WTC11 (cell line): ENCODE measurements around the gene AMIGO1. TPM values are rescaled to one million over a fixed set of nuclear protein-coding genes. Genes with fewer than 3 reads are reported as not detected.
A peak's percentile ranks its signal among the peaks of the same experiment; 100 is the strongest.

Experiments used
- ATF1 ChIP-seq: sonication (generic); formaldehyde crosslinking; IDR thresholded peaks from 2 replicates; pipeline ENCODE4 v1.8.1; 2023; ENCODE audit warnings: mild to moderate bottlenecking, moderate library complexity, missing genetic modification reagents
- ATF3 ChIP-seq: sonication (generic); formaldehyde crosslinking; conservative IDR thresholded peaks from 2 replicates; pipeline ENCODE4 v1.8.1; 2022; ENCODE audit warnings: mild to moderate bottlenecking, missing genetic modification reagents
- ATF6 ChIP-seq: sonication (generic); formaldehyde crosslinking; IDR thresholded peaks from 2 replicates; pipeline ENCODE4 v1.8.1; 2023; ENCODE audit warnings: mild to moderate bottlenecking, missing genetic modification reagents
- CREB1 ChIP-seq: sonication (generic); formaldehyde crosslinking; IDR thresholded peaks from 2 replicates; pipeline ENCODE4 v1.8.0; 2023; ENCODE audit warnings: mild to moderate bottlenecking, missing genetic modification reagents
- ETV6 ChIP-seq: sonication (generic); formaldehyde crosslinking; IDR thresholded peaks from 2 replicates; pipeline ENCODE4 v1.8.1; 2022; ENCODE audit warnings: mild to moderate bottlenecking, missing genetic modification reagents
- GTF2I ChIP-seq: fragments of 250-450 bp; sonication (Bioruptor Pico); conservative IDR thresholded peaks from 2 replicates; pipeline ENCODE4 v1.4.0; 2021; ENCODE audit warnings: mild to moderate bottlenecking
- IRF1 ChIP-seq: sonication (generic); formaldehyde crosslinking; IDR thresholded peaks from 2 replicates; pipeline ENCODE4 v1.8.0; 2023; ENCODE audit warnings: missing genetic modification reagents
- IRF2 ChIP-seq: sonication (generic); formaldehyde crosslinking; IDR thresholded peaks from 2 replicates; pipeline ENCODE4 v1.8.0; 2022; ENCODE audit warnings: low read depth, missing genetic modification reagents, borderline replicate concordance
- JUN ChIP-seq: sonication (generic); formaldehyde crosslinking; IDR thresholded peaks from 2 replicates; pipeline ENCODE4 v1.8.0; 2023; ENCODE audit warnings: mild to moderate bottlenecking, missing genetic modification reagents
- KAT7 ChIP-seq: sonication (generic); formaldehyde crosslinking; IDR thresholded peaks from 2 replicates; pipeline ENCODE4 v1.8.1; 2023; ENCODE audit warnings: missing genetic modification reagents, mild to moderate bottlenecking, borderline replicate concordance
- NR3C1 ChIP-seq: sonication (generic); formaldehyde crosslinking; conservative IDR thresholded peaks from 2 replicates; pipeline ENCODE4 v1.8.1; 2023; ENCODE audit warnings: low read depth, mild to moderate bottlenecking, missing genetic modification reagents
- RORB ChIP-seq: fragments of 250-450 bp; sonication (Bioruptor Pico); IDR thresholded peaks from 2 replicates; pipeline ENCODE4 v1.9.0; 2021; ENCODE audit warnings: mild to moderate bottlenecking
- USF1 ChIP-seq: sonication (generic); formaldehyde crosslinking; IDR thresholded peaks from 2 replicates; pipeline ENCODE4 v1.8.0; 2022; ENCODE audit warnings: mild to moderate bottlenecking, missing genetic modification reagents
- ZNF232 ChIP-seq: sonication (generic); formaldehyde crosslinking; IDR thresholded peaks from 2 replicates; pipeline ENCODE4 v1.8.0; 2022; ENCODE audit warnings: mild to moderate bottlenecking, missing genetic modification reagents
- ZNF423 ChIP-seq: fragments of 250-450 bp; sonication (Bioruptor Pico); IDR thresholded peaks from 2 replicates; pipeline ENCODE4 v2.1.2; 2022; ENCODE audit warnings: mild to moderate bottlenecking, moderate library complexity
- ZNF512 ChIP-seq: sonication (generic); formaldehyde crosslinking; IDR thresholded peaks from 2 replicates; pipeline ENCODE4 v1.8.1; 2022; ENCODE audit warnings: missing genetic modification reagents, borderline replicate concordance
- total RNA-seq: library from RNA; stranded (reverse); gene quantifications from 3 replicates; pipeline ENCODE4 v1.2.3, GENCODE V29; 2021
- TF ChIP-seq, protein P1 (sequence below): sonication (generic); formaldehyde crosslinking; IDR thresholded peaks from 2 replicates; pipeline ENCODE4 v1.8.0; 2023; ENCODE audit warnings: missing genetic modification reagents, mild to moderate bottlenecking, borderline replicate concordance
- TF ChIP-seq, protein P2 (sequence below): fragments of 200-600 bp; IDR thresholded peaks from 2 replicates; pipeline ENCODE4 v1.8.0; 2022; ENCODE audit warnings: antibody characterized with exemption
- TF ChIP-seq, protein P3 (sequence below): sonication (generic); formaldehyde crosslinking; IDR thresholded peaks from 2 replicates; pipeline ENCODE4 v1.8.1; 2023; ENCODE audit warnings: mild to moderate bottlenecking, missing genetic modification reagents
- TF ChIP-seq, protein P4 (sequence below): sonication (generic); formaldehyde crosslinking; IDR thresholded peaks from 2 replicates; pipeline ENCODE4 v1.8.0; 2023; ENCODE audit warnings: mild to moderate bottlenecking, missing genetic modification reagents

Gene AMIGO1
- total RNA-seq, 1 experiment from 2014 or later: 2.4 TPM

DNA sequence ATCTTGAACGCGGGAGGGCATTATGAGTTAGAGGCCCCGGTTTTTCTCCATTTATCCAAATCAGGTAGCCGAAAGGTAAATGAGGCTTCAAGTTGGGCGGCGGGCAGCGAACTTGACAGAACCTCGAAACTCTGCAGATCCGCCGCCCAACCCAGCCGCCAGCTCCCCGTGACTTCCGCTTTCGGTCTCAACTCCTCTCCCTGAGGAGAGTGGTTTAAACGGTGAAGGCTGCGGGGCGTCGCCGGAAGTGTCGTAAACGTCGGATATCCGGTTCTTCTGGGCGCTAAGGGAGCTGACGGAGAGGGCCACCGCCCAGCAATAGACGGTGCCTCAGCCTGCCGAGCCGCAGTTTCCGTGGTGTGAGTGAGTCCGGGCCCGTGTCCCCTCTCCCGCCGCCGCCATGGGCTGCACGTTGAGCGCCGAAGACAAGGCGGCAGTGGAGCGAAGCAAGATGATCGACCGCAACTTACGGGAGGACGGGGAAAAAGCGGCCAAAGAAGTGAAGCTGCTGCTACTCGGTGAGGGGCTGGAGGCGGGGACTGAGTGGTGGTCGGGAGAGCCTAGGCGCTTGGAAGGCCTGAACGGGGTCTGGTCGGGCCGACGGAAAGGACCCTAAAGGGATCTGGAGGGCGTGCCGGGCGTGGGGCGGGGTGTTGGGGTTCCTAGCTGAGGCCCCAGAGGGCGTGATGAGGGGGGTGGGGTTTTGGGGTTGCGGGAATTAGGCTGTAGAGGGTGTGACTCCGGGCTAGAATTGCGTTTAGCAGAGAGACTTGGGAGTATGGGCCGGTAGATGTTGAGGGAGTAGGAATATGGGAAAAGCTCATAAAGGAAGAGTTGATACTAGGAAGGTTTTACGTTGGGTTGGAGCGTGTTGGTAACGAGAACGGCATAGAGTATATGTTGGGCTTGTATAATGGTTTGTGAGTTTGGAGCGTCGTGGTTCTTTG is 39.1 kb upstream of the AMIGO1 start, which contains the start of gene GNAI3 (continued):
- TF ChIP-seq ZNF512 (CRISPR knock-in tag) (no peak), IRF1 (CRISPR knock-in tag) (0 out of 2 replicates have a peak, but pooled peaks have one; percentile 59), GTF2I (CRISPR knock-in tag) (no peak), ATF3 (CRISPR knock-in tag) (no peak), ATF6 (no peak), RORB (CRISPR knock-in tag) (no peak), JUN (CRISPR knock-in tag) (no peak), NR3C1 (CRISPR knock-in tag) (no peak), ATF1 (CRISPR knock-in tag) (no peak), KAT7 (CRISPR knock-in tag) (no peak), CREB1 (CRISPR knock-in tag) (no peak; the same call in 1 of the 2 replicates), IRF2 (CRISPR knock-in tag) (no peak), ZNF232 (CRISPR knock-in tag) (no peak), ETV6 (peak; percentile 52), ZNF423 (CRISPR knock-in tag) (no peak), USF1 (CRISPR knock-in tag) (peak; percentile 75)
- TF ChIP-seq, protein P1, sequence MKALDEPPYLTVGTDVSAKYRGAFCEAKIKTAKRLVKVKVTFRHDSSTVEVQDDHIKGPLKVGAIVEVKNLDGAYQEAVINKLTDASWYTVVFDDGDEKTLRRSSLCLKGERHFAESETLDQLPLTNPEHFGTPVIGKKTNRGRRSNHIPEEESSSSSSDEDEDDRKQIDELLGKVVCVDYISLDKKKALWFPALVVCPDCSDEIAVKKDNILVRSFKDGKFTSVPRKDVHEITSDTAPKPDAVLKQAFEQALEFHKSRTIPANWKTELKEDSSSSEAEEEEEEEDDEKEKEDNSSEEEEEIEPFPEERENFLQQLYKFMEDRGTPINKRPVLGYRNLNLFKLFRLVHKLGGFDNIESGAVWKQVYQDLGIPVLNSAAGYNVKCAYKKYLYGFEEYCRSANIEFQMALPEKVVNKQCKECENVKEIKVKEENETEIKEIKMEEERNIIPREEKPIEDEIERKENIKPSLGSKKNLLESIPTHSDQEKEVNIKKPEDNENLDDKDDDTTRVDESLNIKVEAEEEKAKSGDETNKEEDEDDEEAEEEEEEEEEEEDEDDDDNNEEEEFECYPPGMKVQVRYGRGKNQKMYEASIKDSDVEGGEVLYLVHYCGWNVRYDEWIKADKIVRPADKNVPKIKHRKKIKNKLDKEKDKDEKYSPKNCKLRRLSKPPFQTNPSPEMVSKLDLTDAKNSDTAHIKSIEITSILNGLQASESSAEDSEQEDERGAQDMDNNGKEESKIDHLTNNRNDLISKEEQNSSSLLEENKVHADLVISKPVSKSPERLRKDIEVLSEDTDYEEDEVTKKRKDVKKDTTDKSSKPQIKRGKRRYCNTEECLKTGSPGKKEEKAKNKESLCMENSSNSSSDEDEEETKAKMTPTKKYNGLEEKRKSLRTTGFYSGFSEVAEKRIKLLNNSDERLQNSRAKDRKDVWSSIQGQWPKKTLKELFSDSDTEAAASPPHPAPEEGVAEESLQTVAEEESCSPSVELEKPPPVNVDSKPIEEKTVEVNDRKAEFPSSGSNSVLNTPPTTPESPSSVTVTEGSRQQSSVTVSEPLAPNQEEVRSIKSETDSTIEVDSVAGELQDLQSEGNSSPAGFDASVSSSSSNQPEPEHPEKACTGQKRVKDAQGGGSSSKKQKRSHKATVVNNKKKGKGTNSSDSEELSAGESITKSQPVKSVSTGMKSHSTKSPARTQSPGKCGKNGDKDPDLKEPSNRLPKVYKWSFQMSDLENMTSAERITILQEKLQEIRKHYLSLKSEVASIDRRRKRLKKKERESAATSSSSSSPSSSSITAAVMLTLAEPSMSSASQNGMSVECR: peak; percentile 80; the same call in 1 of the 2 replicates
- TF ChIP-seq, protein P2, sequence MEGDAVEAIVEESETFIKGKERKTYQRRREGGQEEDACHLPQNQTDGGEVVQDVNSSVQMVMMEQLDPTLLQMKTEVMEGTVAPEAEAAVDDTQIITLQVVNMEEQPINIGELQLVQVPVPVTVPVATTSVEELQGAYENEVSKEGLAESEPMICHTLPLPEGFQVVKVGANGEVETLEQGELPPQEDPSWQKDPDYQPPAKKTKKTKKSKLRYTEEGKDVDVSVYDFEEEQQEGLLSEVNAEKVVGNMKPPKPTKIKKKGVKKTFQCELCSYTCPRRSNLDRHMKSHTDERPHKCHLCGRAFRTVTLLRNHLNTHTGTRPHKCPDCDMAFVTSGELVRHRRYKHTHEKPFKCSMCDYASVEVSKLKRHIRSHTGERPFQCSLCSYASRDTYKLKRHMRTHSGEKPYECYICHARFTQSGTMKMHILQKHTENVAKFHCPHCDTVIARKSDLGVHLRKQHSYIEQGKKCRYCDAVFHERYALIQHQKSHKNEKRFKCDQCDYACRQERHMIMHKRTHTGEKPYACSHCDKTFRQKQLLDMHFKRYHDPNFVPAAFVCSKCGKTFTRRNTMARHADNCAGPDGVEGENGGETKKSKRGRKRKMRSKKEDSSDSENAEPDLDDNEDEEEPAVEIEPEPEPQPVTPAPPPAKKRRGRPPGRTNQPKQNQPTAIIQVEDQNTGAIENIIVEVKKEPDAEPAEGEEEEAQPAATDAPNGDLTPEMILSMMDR: no peak
- TF ChIP-seq, protein P3, sequence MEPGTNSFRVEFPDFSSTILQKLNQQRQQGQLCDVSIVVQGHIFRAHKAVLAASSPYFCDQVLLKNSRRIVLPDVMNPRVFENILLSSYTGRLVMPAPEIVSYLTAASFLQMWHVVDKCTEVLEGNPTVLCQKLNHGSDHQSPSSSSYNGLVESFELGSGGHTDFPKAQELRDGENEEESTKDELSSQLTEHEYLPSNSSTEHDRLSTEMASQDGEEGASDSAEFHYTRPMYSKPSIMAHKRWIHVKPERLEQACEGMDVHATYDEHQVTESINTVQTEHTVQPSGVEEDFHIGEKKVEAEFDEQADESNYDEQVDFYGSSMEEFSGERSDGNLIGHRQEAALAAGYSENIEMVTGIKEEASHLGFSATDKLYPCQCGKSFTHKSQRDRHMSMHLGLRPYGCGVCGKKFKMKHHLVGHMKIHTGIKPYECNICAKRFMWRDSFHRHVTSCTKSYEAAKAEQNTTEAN (CRISPR knock-in tag): peak; percentile 72; the same call in 1 of the 2 replicates
- TF ChIP-seq, protein P4, sequence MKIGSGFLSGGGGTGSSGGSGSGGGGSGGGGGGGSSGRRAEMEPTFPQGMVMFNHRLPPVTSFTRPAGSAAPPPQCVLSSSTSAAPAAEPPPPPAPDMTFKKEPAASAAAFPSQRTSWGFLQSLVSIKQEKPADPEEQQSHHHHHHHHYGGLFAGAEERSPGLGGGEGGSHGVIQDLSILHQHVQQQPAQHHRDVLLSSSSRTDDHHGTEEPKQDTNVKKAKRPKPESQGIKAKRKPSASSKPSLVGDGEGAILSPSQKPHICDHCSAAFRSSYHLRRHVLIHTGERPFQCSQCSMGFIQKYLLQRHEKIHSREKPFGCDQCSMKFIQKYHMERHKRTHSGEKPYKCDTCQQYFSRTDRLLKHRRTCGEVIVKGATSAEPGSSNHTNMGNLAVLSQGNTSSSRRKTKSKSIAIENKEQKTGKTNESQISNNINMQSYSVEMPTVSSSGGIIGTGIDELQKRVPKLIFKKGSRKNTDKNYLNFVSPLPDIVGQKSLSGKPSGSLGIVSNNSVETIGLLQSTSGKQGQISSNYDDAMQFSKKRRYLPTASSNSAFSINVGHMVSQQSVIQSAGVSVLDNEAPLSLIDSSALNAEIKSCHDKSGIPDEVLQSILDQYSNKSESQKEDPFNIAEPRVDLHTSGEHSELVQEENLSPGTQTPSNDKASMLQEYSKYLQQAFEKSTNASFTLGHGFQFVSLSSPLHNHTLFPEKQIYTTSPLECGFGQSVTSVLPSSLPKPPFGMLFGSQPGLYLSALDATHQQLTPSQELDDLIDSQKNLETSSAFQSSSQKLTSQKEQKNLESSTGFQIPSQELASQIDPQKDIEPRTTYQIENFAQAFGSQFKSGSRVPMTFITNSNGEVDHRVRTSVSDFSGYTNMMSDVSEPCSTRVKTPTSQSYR (CRISPR knock-in tag): peak; percentile 36; the same call in 1 of the 2 replicates
